ENCODE data around the gene PVRIG. TPM values are rescaled to one million over a fixed set of nuclear protein-coding genes. Genes with fewer than 3 reads are reported as not detected.
A peak's percentile ranks its signal among the peaks of the same experiment; 100 is the strongest.
"Not testable (repeated sequence)": the region's sequence is repeated elsewhere in the genome, so short reads cannot be mapped to it uniquely, and the experiment has no call there.

PVRIG gene
- total RNA-seq, 1 donor from 2014 or later, result 31.2 TPM

DNA sequence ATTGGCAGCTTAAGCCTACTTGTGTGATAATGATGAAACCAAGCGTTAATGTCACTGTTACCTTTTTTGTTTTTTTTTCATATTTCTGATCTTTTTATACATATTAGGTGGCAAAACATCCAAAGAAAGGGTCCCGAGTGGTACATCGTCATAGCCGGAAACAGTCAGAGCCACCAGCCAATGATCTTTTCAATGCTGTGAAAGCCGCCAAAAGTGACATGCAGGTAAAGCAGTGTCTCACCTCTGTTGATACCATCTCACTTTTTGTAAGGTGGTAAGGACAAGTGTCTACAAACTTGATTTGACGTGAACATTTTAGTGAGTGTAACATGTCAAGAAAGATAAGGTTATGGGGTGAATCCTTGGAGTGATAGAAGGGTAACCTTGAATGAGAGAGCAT is 37.1 kb upstream of the PVRIG start:
- H3K9me3 Mint-ChIP-seq; H3K36me3 Mint-ChIP-seq (ENCODE audit: low read depth); H3K4me3 Mint-ChIP-seq; intact Hi-C loops (cut with micrococcal nuclease); DNase-seq (ENCODE audit: low spot score); H3K27me3 Mint-ChIP-seq (ENCODE audit: insufficient read depth): not testable (repeated sequence)
- Mint-ChIP-seq H3K4me1 (ENCODE audit: low read depth) (peaks cover 32% of the 10 kb centered on the region), H3K27ac (peak overlapping the region; percentile 32)

GRCh38 chr7:100183090-100183489 is 36.7 kb upstream of the PVRIG start:
- H3K36me3 Mint-ChIP-seq (ENCODE audit: low read depth); intact Hi-C loops (cut with micrococcal nuclease); H3K4me3 Mint-ChIP-seq; H3K27ac Mint-ChIP-seq; H3K9me3 Mint-ChIP-seq; H3K27me3 Mint-ChIP-seq (ENCODE audit: insufficient read depth); DNase-seq (ENCODE audit: low spot score): not testable (repeated sequence)
- peaks cover 32% of the 10 kb centered on the region for H3K4me1 Mint-ChIP-seq (ENCODE audit: low read depth)

GRCh38 chr7:100185726-100186125 is 34.0 kb upstream of the PVRIG start:
- intact Hi-C loops (cut with micrococcal nuclease), result no loop called here
- H3K9me3 Mint-ChIP-seq, result no peaks in the 10 kb centered on the region

DNA sequence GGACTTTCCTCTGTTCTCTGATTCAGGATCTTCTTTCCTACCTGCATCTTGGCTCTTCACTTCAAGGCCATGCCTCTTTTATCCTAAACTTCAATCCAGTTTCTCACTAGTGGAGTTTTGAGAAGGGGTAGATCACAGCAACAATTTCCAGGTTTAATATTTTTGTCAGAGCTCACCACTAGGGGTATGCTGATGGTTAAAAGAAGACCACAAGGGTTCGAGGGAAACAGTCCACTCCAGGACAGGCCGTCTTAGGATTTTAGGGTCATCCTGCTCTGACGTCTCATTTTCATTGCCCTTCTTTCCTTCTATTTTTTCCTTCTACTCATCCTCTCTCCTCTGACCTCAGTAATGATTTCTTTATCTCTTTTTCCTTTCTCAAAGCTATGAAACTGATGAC is 30.7 kb upstream of the PVRIG start:
- Mint-ChIP-seq H3K36me3 (ENCODE audit: low read depth) (peaks cover 5% of the 10 kb centered on the region), H3K27ac (no peak overlapping the region), H3K4me3 (no peak overlapping the region), H3K4me1 (ENCODE audit: low read depth) (peaks cover 29% of the 10 kb centered on the region), H3K9me3 (no peaks in the 10 kb centered on the region), H3K27me3 (ENCODE audit: insufficient read depth) (no peaks in the 10 kb centered on the region)
- intact Hi-C loops (cut with micrococcal nuclease), result no loop called here
- no peak for DNase-seq (ENCODE audit: low spot score)

More at GRCh38 chr7:100185726-100186125, 34.0 kb upstream of the PVRIG start:
- Mint-ChIP-seq H3K27me3 (ENCODE audit: insufficient read depth) (no peaks in the 10 kb centered on the region), H3K27ac (no peak overlapping the region), H3K36me3 (ENCODE audit: low read depth) (peaks cover 7% of the 10 kb centered on the region), H3K4me1 (ENCODE audit: low read depth) (peaks cover 39% of the 10 kb centered on the region), H3K4me3 (no peak overlapping the region)
- DNase-seq (ENCODE audit: low spot score), result no peak

- no peaks in the 10 kb centered on the region for H3K9me3 Mint-ChIP-seq
- intact Hi-C loops (cut with micrococcal nuclease), result loop anchor here (1.0 to 2.0 kb wide), 2 partner anchors 19 to 27 kb away; no protein-coding TSS in a partner anchor
- H3K27ac Mint-ChIP-seq, result peak overlapping the region; percentile 8
- no peak overlapping the region for H3K4me3 Mint-ChIP-seq
- H3K27me3 Mint-ChIP-seq (ENCODE audit: insufficient read depth), result no peaks in the 10 kb centered on the region
- peaks cover 5% of the 10 kb centered on the region for H3K36me3 Mint-ChIP-seq (ENCODE audit: low read depth)
- DNase-seq (ENCODE audit: low spot score), result no peak
- H3K4me1 Mint-ChIP-seq (ENCODE audit: low read depth), result peaks cover 29% of the 10 kb centered on the region
Observed at GRCh38 chr7:100190048-100190711, 29.6 kb upstream of the PVRIG start.

DNA sequence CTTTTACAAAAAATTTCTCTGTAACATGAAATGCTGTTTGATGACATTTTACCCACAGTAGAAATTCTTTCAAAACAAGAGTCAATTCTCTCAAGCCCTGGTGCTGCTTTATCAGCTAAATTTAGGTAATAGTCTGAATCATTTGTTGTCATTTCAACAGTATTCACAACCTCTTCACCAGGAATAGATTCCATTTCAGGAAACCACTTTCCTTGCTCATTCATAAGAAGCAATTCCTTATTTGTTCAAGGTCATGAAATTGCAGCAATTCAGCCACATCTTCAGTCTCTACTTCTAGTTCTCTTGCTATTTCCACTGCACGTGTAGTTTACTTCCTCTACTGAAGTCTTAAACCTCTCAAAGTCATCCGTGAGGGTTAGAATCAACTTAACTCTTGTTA is 28.0 kb upstream of the PVRIG start:
- H3K27me3 Mint-ChIP-seq (ENCODE audit: insufficient read depth), result no peaks in the 10 kb centered on the region
- intact Hi-C loops (cut with micrococcal nuclease), result loop anchor here (2.0 kb wide), 1 partner anchor 17 kb away; no protein-coding TSS in a partner anchor
- peaks cover 2% of the 10 kb centered on the region for H3K36me3 Mint-ChIP-seq (ENCODE audit: low read depth)
- DNase-seq (ENCODE audit: low spot score), result no peak
- H3K4me3 Mint-ChIP-seq, result no peak overlapping the region
- peaks cover 29% of the 10 kb centered on the region for H3K4me1 Mint-ChIP-seq (ENCODE audit: low read depth)
- H3K9me3 Mint-ChIP-seq, result no peaks in the 10 kb centered on the region
- H3K27ac Mint-ChIP-seq, result no peak overlapping the region

DNA sequence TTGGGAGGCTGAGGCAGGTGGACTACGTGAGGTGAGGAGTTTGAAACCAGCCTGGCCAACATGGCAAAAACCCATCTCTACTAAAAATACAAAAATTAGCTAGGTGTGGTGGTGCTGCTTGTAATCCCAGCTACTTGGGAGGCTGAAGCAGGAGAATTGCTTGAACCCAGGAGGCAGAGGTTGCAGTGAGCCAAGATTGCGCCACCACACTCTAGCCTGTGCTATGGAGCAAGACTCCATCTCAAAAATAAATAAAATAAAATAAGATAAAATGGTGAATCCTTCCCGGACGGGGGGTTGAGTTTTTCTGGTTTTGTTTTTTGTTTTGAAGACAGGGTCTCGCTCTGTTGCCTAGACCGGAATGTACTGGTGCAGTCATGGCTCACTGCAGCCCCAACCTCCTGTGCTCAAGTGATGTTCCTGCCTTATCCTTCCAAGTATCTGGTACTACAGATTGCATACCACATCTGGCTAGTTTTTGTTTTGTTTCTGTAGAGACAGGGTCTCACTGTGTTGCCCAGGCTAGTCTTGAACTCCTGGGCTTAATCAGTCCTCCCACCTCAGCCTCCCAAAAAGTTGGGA is 27.4 kb upstream of the PVRIG start:
- peaks cover 29% of the 10 kb centered on the region for H3K4me1 Mint-ChIP-seq (ENCODE audit: low read depth)
- H3K36me3 Mint-ChIP-seq (ENCODE audit: low read depth); DNase-seq (ENCODE audit: low spot score); H3K27ac Mint-ChIP-seq; H3K27me3 Mint-ChIP-seq (ENCODE audit: insufficient read depth); intact Hi-C loops (cut with micrococcal nuclease); H3K9me3 Mint-ChIP-seq; H3K4me3 Mint-ChIP-seq: not testable (repeated sequence)

- Mint-ChIP-seq H3K9me3 (no peaks in the 10 kb centered on the region), H3K4me1 (ENCODE audit: low read depth) (peaks cover 29% of the 10 kb centered on the region), H3K4me3 (no peak overlapping the region), H3K27me3 (ENCODE audit: insufficient read depth) (no peaks in the 10 kb centered on the region), H3K36me3 (ENCODE audit: low read depth) (peaks cover 2% of the 10 kb centered on the region), H3K27ac (no peak overlapping the region)
- intact Hi-C loops (cut with micrococcal nuclease), result no loop called here
- DNase-seq (ENCODE audit: low spot score), result no peak
Observed at GRCh38 chr7:100192969-100193368, 26.8 kb upstream of the PVRIG start.

DNA sequence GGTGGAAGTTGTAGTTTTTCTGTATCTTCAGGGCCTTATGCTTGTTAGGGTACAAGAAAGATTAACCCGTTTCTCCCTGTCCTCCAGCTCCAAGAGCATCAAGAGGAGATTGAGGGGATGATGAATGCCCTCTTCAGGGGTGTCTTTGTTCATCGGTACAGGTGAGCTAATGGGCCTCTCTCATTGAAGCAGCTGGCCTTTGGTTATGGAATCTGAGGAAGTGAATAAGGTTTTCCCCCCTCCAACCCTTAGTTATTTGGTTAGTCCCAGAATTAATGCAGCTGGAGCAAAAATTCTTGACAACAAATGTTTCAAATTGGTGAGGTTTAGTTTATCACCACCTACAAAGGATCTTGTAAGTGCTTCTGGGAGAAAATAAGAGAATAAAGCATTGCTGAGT is 24.5 kb upstream of the PVRIG start:
- intact Hi-C loops (cut with micrococcal nuclease), result no loop called here
- DNase-seq (ENCODE audit: low spot score), result no peak
- no peak overlapping the region for H3K4me3 Mint-ChIP-seq
- H3K27ac Mint-ChIP-seq, result no peak overlapping the region
- H3K27me3 Mint-ChIP-seq (ENCODE audit: insufficient read depth), result no peaks in the 10 kb centered on the region
- no peaks in the 10 kb centered on the region for H3K9me3 Mint-ChIP-seq
- peaks cover 22% of the 10 kb centered on the region for H3K4me1 Mint-ChIP-seq (ENCODE audit: low read depth)
- H3K36me3 Mint-ChIP-seq (ENCODE audit: low read depth), result peaks cover 4% of the 10 kb centered on the region

GRCh38 chr7:100195901-100196322 is 23.8 kb upstream of the PVRIG start:
- intact Hi-C loops (cut with micrococcal nuclease); DNase-seq (ENCODE audit: low spot score); H3K27me3 Mint-ChIP-seq (ENCODE audit: insufficient read depth); H3K27ac Mint-ChIP-seq; H3K4me3 Mint-ChIP-seq; H3K9me3 Mint-ChIP-seq; H3K36me3 Mint-ChIP-seq (ENCODE audit: low read depth): not testable (repeated sequence)
- H3K4me1 Mint-ChIP-seq (ENCODE audit: low read depth), result peaks cover 21% of the 10 kb centered on the region

GRCh38 chr7:100198266-100198665 is 21.5 kb upstream of the PVRIG start:
- DNase-seq (ENCODE audit: low spot score), result no peak
- intact Hi-C loops (cut with micrococcal nuclease), result no loop called here
- Mint-ChIP-seq H3K4me3 (no peak overlapping the region), H3K27ac (no peak overlapping the region), H3K27me3 (ENCODE audit: insufficient read depth) (no peaks in the 10 kb centered on the region), H3K4me1 (ENCODE audit: low read depth) (peaks cover 8% of the 10 kb centered on the region), H3K9me3 (no peaks in the 10 kb centered on the region), H3K36me3 (ENCODE audit: low read depth) (peaks cover 10% of the 10 kb centered on the region)

DNA sequence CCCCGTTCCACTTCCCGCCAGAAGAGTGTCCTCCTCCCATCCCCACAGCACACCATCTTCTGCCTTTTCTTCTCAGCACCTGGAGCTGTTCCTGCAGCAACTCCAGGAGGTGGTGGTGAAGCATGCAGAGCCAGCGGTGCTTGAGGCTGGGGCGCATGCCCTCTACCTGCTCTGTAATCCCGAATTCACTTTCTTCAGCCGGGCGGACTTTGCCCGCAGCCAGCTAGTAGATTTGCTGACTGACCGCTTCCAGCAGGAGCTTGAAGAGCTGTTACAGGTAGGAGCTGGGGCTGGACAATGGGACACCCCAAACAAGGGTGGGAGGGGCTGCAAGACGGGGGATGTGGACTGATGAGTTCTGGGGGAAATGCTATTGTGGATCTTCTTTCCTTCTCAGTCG is 19.1 kb upstream of the PVRIG start:
- Mint-ChIP-seq H3K9me3 (no peaks in the 10 kb centered on the region), H3K27ac (no peak overlapping the region), H3K4me1 (ENCODE audit: low read depth) (peaks cover 8% of the 10 kb centered on the region), H3K27me3 (ENCODE audit: insufficient read depth) (no peaks in the 10 kb centered on the region), H3K36me3 (ENCODE audit: low read depth) (peaks cover 10% of the 10 kb centered on the region), H3K4me3 (no peak overlapping the region)
- no peak for DNase-seq (ENCODE audit: low spot score)
- intact Hi-C loops (cut with micrococcal nuclease), result no loop called here

DNA sequence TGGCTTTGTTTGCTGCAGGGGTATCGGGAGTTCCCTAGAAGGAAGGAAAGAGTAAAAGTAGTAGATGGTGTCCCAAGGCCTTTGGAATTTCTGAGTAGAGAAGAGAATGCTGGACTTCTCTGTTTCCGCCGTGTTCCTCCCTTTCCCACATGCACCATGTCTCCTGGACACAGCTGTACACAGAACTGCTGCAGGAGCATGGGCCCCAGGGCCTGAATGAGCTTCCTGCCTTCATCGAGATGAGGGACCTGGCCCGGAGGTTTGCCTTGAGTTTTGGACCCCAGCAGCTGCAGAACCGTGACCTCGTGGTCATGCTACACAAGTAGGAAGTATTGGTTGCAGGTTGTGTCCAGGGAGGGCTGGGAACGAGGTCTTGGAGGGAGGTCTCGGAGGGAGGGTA is 15.3 kb upstream of the PVRIG start:
- Mint-ChIP-seq H3K36me3 (ENCODE audit: low read depth) (peaks cover 13% of the 10 kb centered on the region), H3K27ac (no peak overlapping the region), H3K4me1 (ENCODE audit: low read depth) (peaks cover 23% of the 10 kb centered on the region), H3K4me3 (no peak overlapping the region), H3K9me3 (no peaks in the 10 kb centered on the region), H3K27me3 (ENCODE audit: insufficient read depth) (no peaks in the 10 kb centered on the region)
- DNase-seq (ENCODE audit: low spot score), result no peak
- intact Hi-C loops (cut with micrococcal nuclease), result no loop called here

Data from activated T-helper 1 cell treated with anti-CD3 and anti-CD28 coated beads, Interleukin-12 subunit alpha, Interleukin-12 subunit beta, Interleukin-2, Interleukin-4 antibody, amounts not matched to agents 30 ng/mL and 10 ng/mL and 1 ng/mL, durations not matched to agents 14 hours and 24 hours and 36 hours (primary cell).